ENCODE data around the gene TFAP2D.

DNA sequence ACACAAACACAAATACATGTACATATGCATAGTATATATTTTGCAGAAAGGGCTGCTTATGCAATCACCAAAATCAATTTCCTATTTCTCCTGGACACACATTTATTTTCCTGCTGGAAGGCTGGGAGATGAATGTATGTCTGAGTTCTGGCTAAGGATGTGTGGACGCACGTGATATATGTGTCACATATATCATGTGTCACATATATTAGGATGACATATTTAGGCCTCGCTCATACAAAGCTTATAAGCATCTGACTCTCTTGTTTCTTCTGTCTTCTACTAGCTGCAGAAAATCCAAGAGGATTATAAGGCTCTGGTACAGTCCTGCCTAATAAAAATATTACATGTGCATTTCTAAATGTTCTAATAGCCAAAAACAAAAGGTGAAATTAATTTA is 47.2 kb upstream of the TFAP2D start:
- TF ChIP-seq EP300 (IDR thresholded peaks at IDR 0.05) (no peak), POLR2AphosphoS5 (IDR thresholded peaks at IDR 0.05) (no peak), POLR2A (IDR thresholded peaks at IDR 0.05) (no peak)
- TF ChIP-seq, protein P1, sequence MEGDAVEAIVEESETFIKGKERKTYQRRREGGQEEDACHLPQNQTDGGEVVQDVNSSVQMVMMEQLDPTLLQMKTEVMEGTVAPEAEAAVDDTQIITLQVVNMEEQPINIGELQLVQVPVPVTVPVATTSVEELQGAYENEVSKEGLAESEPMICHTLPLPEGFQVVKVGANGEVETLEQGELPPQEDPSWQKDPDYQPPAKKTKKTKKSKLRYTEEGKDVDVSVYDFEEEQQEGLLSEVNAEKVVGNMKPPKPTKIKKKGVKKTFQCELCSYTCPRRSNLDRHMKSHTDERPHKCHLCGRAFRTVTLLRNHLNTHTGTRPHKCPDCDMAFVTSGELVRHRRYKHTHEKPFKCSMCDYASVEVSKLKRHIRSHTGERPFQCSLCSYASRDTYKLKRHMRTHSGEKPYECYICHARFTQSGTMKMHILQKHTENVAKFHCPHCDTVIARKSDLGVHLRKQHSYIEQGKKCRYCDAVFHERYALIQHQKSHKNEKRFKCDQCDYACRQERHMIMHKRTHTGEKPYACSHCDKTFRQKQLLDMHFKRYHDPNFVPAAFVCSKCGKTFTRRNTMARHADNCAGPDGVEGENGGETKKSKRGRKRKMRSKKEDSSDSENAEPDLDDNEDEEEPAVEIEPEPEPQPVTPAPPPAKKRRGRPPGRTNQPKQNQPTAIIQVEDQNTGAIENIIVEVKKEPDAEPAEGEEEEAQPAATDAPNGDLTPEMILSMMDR (IDR thresholded peaks at IDR 0.05), result no peak
